ENCODE results near the gene MESD. TPM values are rescaled to one million over a fixed set of nuclear protein-coding genes. Genes with fewer than 3 reads are reported as not detected.

Gene MESD
- total and polyA plus RNA-seq, 8 donors: 24.2 to 44.1 (median 42.7) TPM

- no peak for DNase-seq
Observed at GRCh38 chr15:80931721-80932512, 57.7 kb downstream of the MESD start.

DNA sequence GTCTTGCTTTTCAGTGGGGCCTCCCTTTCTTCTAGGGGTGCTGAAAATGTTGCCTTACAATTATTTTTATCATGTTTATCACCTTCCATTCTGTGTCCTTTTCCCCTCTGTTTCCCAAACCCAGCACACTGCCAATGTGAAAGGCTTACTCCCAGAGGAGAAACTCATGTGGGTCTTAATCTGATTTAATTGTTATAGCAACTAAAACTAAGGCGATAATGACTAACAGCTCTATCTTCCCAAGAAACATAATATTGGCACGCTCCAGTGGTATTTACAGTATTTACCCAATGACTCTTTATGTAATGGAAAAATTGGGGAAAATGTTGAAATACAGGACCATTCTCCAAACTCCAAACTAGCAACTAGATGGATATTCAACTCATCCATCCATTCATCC, 58.4 kb downstream of the MESD start:
- TF ChIP-seq, protein P1, sequence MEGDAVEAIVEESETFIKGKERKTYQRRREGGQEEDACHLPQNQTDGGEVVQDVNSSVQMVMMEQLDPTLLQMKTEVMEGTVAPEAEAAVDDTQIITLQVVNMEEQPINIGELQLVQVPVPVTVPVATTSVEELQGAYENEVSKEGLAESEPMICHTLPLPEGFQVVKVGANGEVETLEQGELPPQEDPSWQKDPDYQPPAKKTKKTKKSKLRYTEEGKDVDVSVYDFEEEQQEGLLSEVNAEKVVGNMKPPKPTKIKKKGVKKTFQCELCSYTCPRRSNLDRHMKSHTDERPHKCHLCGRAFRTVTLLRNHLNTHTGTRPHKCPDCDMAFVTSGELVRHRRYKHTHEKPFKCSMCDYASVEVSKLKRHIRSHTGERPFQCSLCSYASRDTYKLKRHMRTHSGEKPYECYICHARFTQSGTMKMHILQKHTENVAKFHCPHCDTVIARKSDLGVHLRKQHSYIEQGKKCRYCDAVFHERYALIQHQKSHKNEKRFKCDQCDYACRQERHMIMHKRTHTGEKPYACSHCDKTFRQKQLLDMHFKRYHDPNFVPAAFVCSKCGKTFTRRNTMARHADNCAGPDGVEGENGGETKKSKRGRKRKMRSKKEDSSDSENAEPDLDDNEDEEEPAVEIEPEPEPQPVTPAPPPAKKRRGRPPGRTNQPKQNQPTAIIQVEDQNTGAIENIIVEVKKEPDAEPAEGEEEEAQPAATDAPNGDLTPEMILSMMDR (IDR thresholded peaks at IDR 0.05): no peak
- intact Hi-C loops (cut with DNase I): no loop called here
- no peak for ATAC-seq
- H3K27ac ChIP-seq: no peak overlapping the region
- DNase-seq: no peak
- no peaks in the 10 kb centered on the region for H3K9me3 ChIP-seq
- no peaks in the 10 kb centered on the region for H3K4me1 ChIP-seq
- H3K36me3 ChIP-seq: peaks cover 0 to 31% of the 10 kb centered on the region in 2 donors
- no peak overlapping the region for H3K4me3 ChIP-seq
- no peaks in the 10 kb centered on the region for H3K27me3 ChIP-seq

More at GRCh38 chr15:80931721-80932512, 57.7 kb downstream of the MESD start:
- no peak for ATAC-seq
- H3K9me3 ChIP-seq: no peaks in the 10 kb centered on the region
- TF ChIP-seq, protein P1 (IDR thresholded peaks at IDR 0.05): no peak
- no peaks in the 10 kb centered on the region for H3K27me3 ChIP-seq
- no peaks in the 10 kb centered on the region for H3K4me1 ChIP-seq
- intact Hi-C loops (cut with DNase I): no loop called here
- H3K4me3 ChIP-seq: no peak overlapping the region
- H3K36me3 ChIP-seq: peaks cover 0 to 38% of the 10 kb centered on the region in 2 donors
- H3K27ac ChIP-seq: no peak overlapping the region

- DNase-seq: no peak
- Histone ChIP-seq H3K9me3 (no peaks in the 10 kb centered on the region), H3K27me3 (no peaks in the 10 kb centered on the region), H3K4me3 (no peak overlapping the region), H3K27ac (no peak overlapping the region), H3K36me3 (peaks cover 0 to 35% of the 10 kb centered on the region in 2 donors), H3K4me1 (no peaks in the 10 kb centered on the region)
- intact Hi-C loops (cut with DNase I): no loop called here
- TF ChIP-seq, protein P1 (IDR thresholded peaks at IDR 0.05): no peak
- ATAC-seq: no peak
Observed at GRCh38 chr15:80929689-80930088, 59.9 kb downstream of the MESD start.

- intact Hi-C loops (cut with DNase I): no loop called here
- TF ChIP-seq, protein P1 (IDR thresholded peaks at IDR 0.05): no peak
- DNase-seq: no peak
- Histone ChIP-seq H3K9me3 (no peaks in the 10 kb centered on the region), H3K4me3 (no peak overlapping the region), H3K27ac (no peak overlapping the region), H3K4me1 (no peaks in the 10 kb centered on the region), H3K36me3 (peaks cover 0 to 35% of the 10 kb centered on the region in 2 donors), H3K27me3 (no peaks in the 10 kb centered on the region)
- no peak for ATAC-seq
Observed at GRCh38 chr15:80929225-80929624, 60.4 kb downstream of the MESD start.

- Histone ChIP-seq H3K36me3 (peaks cover 0 to 52% of the 10 kb centered on the region in 2 donors), H3K27ac (no peak overlapping the region), H3K4me1 (no peaks in the 10 kb centered on the region), H3K4me3 (no peak overlapping the region), H3K9me3 (no peaks in the 10 kb centered on the region), H3K27me3 (no peaks in the 10 kb centered on the region)
- intact Hi-C loops (cut with DNase I): no loop called here
- DNase-seq (no peak), ATAC-seq (no peak)
- TF ChIP-seq, protein P1 (IDR thresholded peaks at IDR 0.05): no peak
Observed at GRCh38 chr15:80926126-80926525, 63.5 kb downstream of the MESD start.
